HCT116 (cell line): Measurements from ENCODE around the gene TRMT11. TPM values are rescaled to one million over a fixed set of nuclear protein-coding genes. Genes with fewer than 3 reads are reported as not detected.
A peak's percentile ranks its signal among the peaks of the same experiment; 100 is the strongest.

ENCODE experiments used
- ATAC-seq: fragments of 200-7000 bp; cut with Tn5 transposase; 2 replicates; pipeline ENCODE4 v1.9.1; 2020; ENCODE audit warnings: mild to moderate bottlenecking, moderate library complexity
- BruUV-seq: library from RNA; stranded (reverse); fragments of 400-500 nt; replicated peaks from 2 replicates; lab custom pipeline; 2021; lab: Mats Ljungman, UMichigan
- CTCF ChIA-PET: fragments of 300-600 bp; sonication (Branson Sonifier 250); formaldehyde crosslinking; loops from one replicate; lab custom pipeline; 2021; ENCODE audit warnings: antibody characterized with exemption; lab: Charles Lee
- POLR2A ChIA-PET: fragments of 300-600, 350-600 bp; sonication (Branson Sonifier 250); formaldehyde crosslinking; loops from one replicate; lab custom pipeline; 2021; ENCODE audit warnings: antibody characterized with exemption; lab: Charles Lee
- RAD21 ChIA-PET, 2 experiments: fragments of 300-600 bp; sonication (Branson Sonifier 250); formaldehyde crosslinking; loops; one replicate each; lab custom pipeline; 2023; ENCODE audit warnings: low total read pairs in 2 of 2; ENCODE audit not compliant: uncharacterized antibody in 2 of 2, unreplicated experiment in 2 of 2, low non-redundant PET in 1 of 2; lab: Charles Lee
- DNase-seq: peaks from one replicate; pipeline ENCODE4 v3.0.0-alpha.2; 2010; ENCODE audit warnings: low read depth, low spot score
- H2AFZ ChIP-seq: fragments of 200-600 bp; shearing (Covaris generic), sonication (generic); 2 replicates; pipeline ENCODE4 v1.6.1; 2017; ENCODE audit warnings: low read depth, mixed run types, mixed read lengths, antibody characterized with exemption, low read length; ENCODE audit not compliant: poor library complexity, severe bottlenecking
- H3K27ac ChIP-seq: 2 replicates; pipeline ENCODE4 v1.5.1; 2012; ENCODE audit warnings: low read depth, low read length
- H3K27me3 ChIP-seq: fragments of 200-600 bp; sonication (generic); 2 replicates; pipeline ENCODE4 v1.6.1; 2016; ENCODE audit warnings: mixed run types, low read length, mixed read lengths; ENCODE audit not compliant: insufficient read depth
- H3K36me3 ChIP-seq, 2 experiments: fragments of 200-500 bp in 1 of 2; fragments of 200-600 bp in 1 of 2; sonication (Bioruptor generic) in 1 of 2; sonication (generic) in 1 of 2; 2 replicates each; pipeline versions ENCODE4 v1.5.1 to v1.6.1; 2014 to 2016; ENCODE audit warnings: low read length in 2 of 2, inconsistent platforms in 1 of 2, mixed read lengths in 1 of 2, mixed run types in 1 of 2; ENCODE audit not compliant: insufficient read depth in 2 of 2, control insufficient read depth in 1 of 2
- H3K4me1 ChIP-seq, 2 experiments: fragments of 200-600 bp in 1 of 2; sonication (generic) in 1 of 2; 2 replicates each; pipeline versions ENCODE4 v1.5.1 to v1.6.1; 2012 to 2017; ENCODE audit warnings: low read length in 2 of 2, inconsistent platforms in 1 of 2, mild to moderate bottlenecking in 1 of 2, mixed read lengths in 1 of 2, mixed run types in 1 of 2, moderate library complexity in 1 of 2; ENCODE audit not compliant: insufficient read depth in 2 of 2, control insufficient read depth in 1 of 2
- H3K4me2 ChIP-seq: fragments of 200-600 bp; sonication (generic); 2 replicates; pipeline ENCODE4 v1.6.1; 2017; ENCODE audit warnings: mixed run types, low read length, mixed read lengths
- H3K4me3 ChIP-seq, 2 experiments: fragments of 200-600 bp in 1 of 2; sonication (generic) in 1 of 2; replicated peaks in 1 of 2; 2 replicates each; pipeline ENCODE4 v1.5.1; 2011 to 2016; ENCODE audit warnings: low read length in 2 of 2, control low read depth in 1 of 2, low read depth in 1 of 2, mild to moderate bottlenecking in 1 of 2, mixed read lengths in 1 of 2, mixed run types in 1 of 2
- H3K79me2 ChIP-seq: fragments of 200-600 bp; sonication (generic); 2 replicates; pipeline ENCODE4 v1.6.1; 2017; ENCODE audit warnings: mild to moderate bottlenecking, mixed run types, low read length, moderate library complexity, mixed read lengths; ENCODE audit not compliant: insufficient read depth
- H3K9ac ChIP-seq: fragments of 200-600 bp; sonication (generic); 2 replicates; pipeline ENCODE4 v1.6.1; 2016; ENCODE audit warnings: low read length, mixed read lengths
- H3K9me2 ChIP-seq: fragments of 200-600 bp; sonication (generic), shearing (Covaris generic); 2 replicates; pipeline ENCODE4 v1.6.1; 2017; ENCODE audit warnings: mixed run types, mild to moderate bottlenecking, moderate library complexity; ENCODE audit not compliant: insufficient read depth
- H3K9me3 ChIP-seq, 2 experiments: fragments of 200-500 bp in 1 of 2; fragments of 200-600 bp in 1 of 2; sonication (Bioruptor generic) in 1 of 2; sonication (generic) in 1 of 2; 2 replicates each; pipeline ENCODE4 v1.6.1; 2014 to 2017; ENCODE audit warnings: low read length in 2 of 2, mixed read lengths in 2 of 2, inconsistent platforms in 1 of 2, low read depth in 1 of 2, mild to moderate bottlenecking in 1 of 2, mixed run types in 1 of 2, moderate library complexity in 1 of 2; ENCODE audit not compliant: control insufficient read depth in 1 of 2, insufficient read depth in 1 of 2
- H4K20me1 ChIP-seq: fragments of 200-600 bp; sonication (generic), shearing (Covaris generic); 2 replicates; pipeline ENCODE4 v1.6.1; 2017; ENCODE audit warnings: mixed run types, mild to moderate bottlenecking, moderate library complexity; ENCODE audit not compliant: insufficient read depth
- ATF3 ChIP-seq: IDR thresholded peaks from 2 replicates; pipeline ENCODE4 v1.6.1; 2012
- CBX3 ChIP-seq: IDR thresholded peaks from 2 replicates; pipeline ENCODE4 v1.6.1; 2012; ENCODE audit warnings: low read depth
- CEBPB ChIP-seq: IDR thresholded peaks from 2 replicates; pipeline ENCODE4 v1.6.1; 2012; ENCODE audit warnings: low read depth
- CTCF ChIP-seq, 3 experiments: fragments of 200-600 bp in 1 of 3; sonication (generic) in 1 of 3; IDR thresholded peaks in 2 of 3; conservative IDR thresholded peaks in 1 of 3; 2 replicates each; pipeline ENCODE4 v1.5.1; 2012 to 2017; ENCODE audit warnings: low read depth in 2 of 3, low read length in 2 of 3, antibody characterized with exemption in 1 of 3, borderline replicate concordance in 1 of 3, control low read depth in 1 of 3, mild to moderate bottlenecking in 1 of 3, mixed read lengths in 1 of 3, mixed run types in 1 of 3, moderate library complexity in 1 of 3; ENCODE audit not compliant: insufficient read depth in 1 of 3
- EGR1 ChIP-seq: IDR thresholded peaks from 2 replicates; pipeline ENCODE4 v1.6.1; 2012; ENCODE audit warnings: low read depth
- EZH2 ChIP-seq: fragments of 200-600 bp; sonication (generic); IDR thresholded peaks from 2 replicates; pipeline ENCODE4 v1.6.1; 2017; ENCODE audit warnings: antibody characterized with exemption, mixed run types
- EZH2phosphoT487 ChIP-seq: fragments of 200-600 bp; IDR thresholded peaks from 2 replicates; pipeline ENCODE4 v1.6.1; 2018; ENCODE audit warnings: antibody characterized with exemption, borderline replicate concordance
- FOSL1 ChIP-seq: IDR thresholded peaks from 2 replicates; pipeline ENCODE4 v1.6.1; 2012; ENCODE audit warnings: low read depth
- JUND ChIP-seq: IDR thresholded peaks from 2 replicates; pipeline ENCODE4 v1.6.1; 2012
- MAX ChIP-seq: IDR thresholded peaks from 2 replicates; pipeline ENCODE4 v1.6.1; 2012
- POLR2A ChIP-seq: IDR thresholded peaks from 2 replicates; pipeline ENCODE4 v1.7.0; 2011; ENCODE audit warnings: borderline replicate concordance; ENCODE audit not compliant: insufficient read depth, insufficient read length; ENCODE audit errors: extremely low read depth
- RAD21 ChIP-seq: IDR thresholded peaks from 2 replicates; pipeline ENCODE4 v1.6.1; 2012; ENCODE audit warnings: low read depth, mild to moderate bottlenecking
- REST ChIP-seq: IDR thresholded peaks from 2 replicates; pipeline ENCODE4 v1.6.1; 2012; ENCODE audit warnings: low read depth
- SP1 ChIP-seq: IDR thresholded peaks from 2 replicates; pipeline ENCODE4 v1.6.1; 2012; ENCODE audit warnings: low read depth
- SRF ChIP-seq: IDR thresholded peaks from 2 replicates; pipeline ENCODE4 v1.6.1; 2012; ENCODE audit warnings: low read depth
- TCF7L2 ChIP-seq: IDR thresholded peaks from 2 replicates; pipeline ENCODE4 v1.7.0; 2011; ENCODE audit warnings: borderline replicate concordance, inconsistent platforms; ENCODE audit not compliant: insufficient read depth, insufficient read length; ENCODE audit errors: extremely low read depth
- ZNF274 ChIP-seq: fragments of 200-500 bp; sonication (Bioruptor generic); IDR thresholded peaks from 2 replicates; pipeline ENCODE4 v1.6.1; 2014; ENCODE audit warnings: mild to moderate bottlenecking, low read depth, low read length, inconsistent platforms
- intact Hi-C: fragments of 100-400 bp; cut with micrococcal nuclease; formaldehyde crosslinking; loops from 2 replicates; pipeline ENCODE4 v1.10.0; 2022
- total RNA-seq: library from RNA; stranded (reverse); gene quantifications from one replicate; pipeline ENCODE4 v1.2.1, GENCODE V29; 2021; ENCODE audit not compliant: unreplicated experiment

Gene TRMT11
- total RNA-seq, 1 experiment from 2014 or later: 41.8 TPM

GRCh38 chr6:125951323-125951722 lies 35.0 kb upstream of the TRMT11 start (continued):
- TF ChIP-seq CBX3 (no peak), ZNF274 (no peak), EZH2phosphoT487 (no peak), SRF (no peak), TCF7L2 (no peak), EGR1 (no peak), MAX (no peak), REST (no peak)
- TF ChIP-seq, all 23 proteins: peak for 0

- H3K79me2 ChIP-seq: peaks cover 4% of the 10 kb centered on the region
- CTCF ChIA-PET: interaction anchor here (1.2 to 1.9 kb wide), 4 partner anchors 12 to 163 kb away, joined by 3 to 10 read pairs (median 4); partner anchors contain the start of gene NCOA7
- no peak overlapping the region for H3K27ac ChIP-seq
- RAD21 ChIA-PET: no interaction called here
- ATAC-seq: 0 out of 2 replicates have a peak, but pooled peaks have one; percentile 23
- H2AFZ ChIP-seq: no peak overlapping the region
- H4K20me1 ChIP-seq: no peaks in the 10 kb centered on the region
- no peak overlapping the region for H3K4me2 ChIP-seq
- H3K9me2 ChIP-seq: no peaks in the 10 kb centered on the region
- H3K9me3 ChIP-seq: no peaks in the 10 kb centered on the region
- no peaks in the 10 kb centered on the region for H3K36me3 ChIP-seq
- H3K4me3 ChIP-seq: no peak overlapping the region
- DNase-seq: no peak
- intact Hi-C loops: loop anchor here (1.0 kb wide), 1 partner anchor 95 kb away; no protein-coding TSS in a partner anchor
- POLR2A ChIA-PET: no interaction called here
- peaks cover 8 to 15% of the 10 kb centered on the region in 2 experiments; a peak in 3 of 4 replicates for H3K4me1 ChIP-seq
- TF ChIP-seq EZH2phosphoT487: no peak
- no peak for TF ChIP-seq FOSL1
- no peak for TF ChIP-seq CEBPB
- TF ChIP-seq MAX: no peak
- TF ChIP-seq RAD21: peak; percentile 65
- TF ChIP-seq POLR2A: no peak
- TF ChIP-seq SP1: no peak
- TF ChIP-seq EZH2: no peak
- TF ChIP-seq ATF3: no peak
- 0 out of 2 replicates have a peak, but pooled peaks have one; percentile 15 for TF ChIP-seq CBX3
- TF ChIP-seq CTCF (IDR thresholded peaks at IDR 0.05 in 2 of 3, conservative IDR thresholded peaks at IDR 0.05 in 1 of 3; ENCODE audit: borderline replicate concordance in 1 of 3, insufficient read depth in 1 of 3, low read depth in 2 of 3, low read length in 2 of 3): peak; percentile 33 to 43 (median 38); a peak in 2 of 6 replicates
- no peak for TF ChIP-seq JUND
- TF ChIP-seq EGR1: no peak
- H3K9ac ChIP-seq: no peak overlapping the region
- no peaks in the 10 kb centered on the region for H3K27me3 ChIP-seq
- no TSS peak for BruUV-seq
Observed at GRCh38 chr6:125952764-125953501, 33.4 kb upstream of the TRMT11 start.
